Ishikawa (cell line): Measurements from ENCODE around the gene LY86.

ENCODE experiments used
- EP300 ChIP-seq: IDR thresholded peaks from 2 replicates; pipeline ENCODE4 v1.6.1; 2012; ENCODE audit warnings: borderline replicate concordance
- YY1 ChIP-seq: IDR thresholded peaks from 2 replicates; pipeline ENCODE4 v1.6.1; 2012; ENCODE audit warnings: low read depth
- TF ChIP-seq, protein P1 (sequence below): IDR thresholded peaks from 2 replicates; pipeline ENCODE4 v1.6.1; 2012

GRCh38 chr6:6652932-6653331 lies 64.4 kb downstream of the LY86 start:
- TF ChIP-seq, protein P1, sequence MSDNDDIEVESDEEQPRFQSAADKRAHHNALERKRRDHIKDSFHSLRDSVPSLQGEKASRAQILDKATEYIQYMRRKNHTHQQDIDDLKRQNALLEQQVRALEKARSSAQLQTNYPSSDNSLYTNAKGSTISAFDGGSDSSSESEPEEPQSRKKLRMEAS, result no peak
- TF ChIP-seq EP300, result no peak
- no peak for TF ChIP-seq YY1
